ENCODE measurements around the gene SIRPD.

Gene SIRPD

GRCh38 chr20:1526896-1527295 lies 30.6 kb downstream of the SIRPD start:
- TF ChIP-seq ESRRG (CRISPR knock-in tag; IDR thresholded peaks at IDR 0.05) (no peak), ZNF8 (CRISPR knock-in tag; IDR thresholded peaks at IDR 0.05) (no peak), TCF4 (CRISPR knock-in tag; IDR thresholded peaks at IDR 0.05; ENCODE audit: borderline replicate concordance) (no peak), ISL1 (CRISPR knock-in tag; IDR thresholded peaks at IDR 0.05) (0 out of 2 replicates have a peak, but pooled peaks have one; percentile 12), POU6F1 (CRISPR knock-in tag; IDR thresholded peaks at IDR 0.05; ENCODE audit: borderline replicate concordance, low read depth) (no peak), PATZ1 (CRISPR knock-in tag; IDR thresholded peaks at IDR 0.05; ENCODE audit: borderline replicate concordance) (no peak), SNAI2 (CRISPR knock-in tag; IDR thresholded peaks at IDR 0.05) (no peak), ARNTL (CRISPR knock-in tag; IDR thresholded peaks at IDR 0.05; ENCODE audit: borderline replicate concordance, low read depth) (no peak), CSRNP3 (CRISPR knock-in tag; IDR thresholded peaks at IDR 0.05) (no peak)

GRCh38 chr20:1526310-1526709 lies 31.2 kb downstream of the SIRPD start:
- ATAC-seq, result no peak
- TF ChIP-seq ZFP30 (CRISPR knock-in tag; IDR thresholded peaks at IDR 0.05), result no peak
- TF ChIP-seq ZNF70 (CRISPR knock-in tag; IDR thresholded peaks at IDR 0.05), result no peak
- no peak for TF ChIP-seq ZFP3 (CRISPR knock-in tag; IDR thresholded peaks at IDR 0.05)
- no peak for TF ChIP-seq ZC3H10 (CRISPR knock-in tag; IDR thresholded peaks at IDR 0.05)
- no peak for TF ChIP-seq ARNTL (CRISPR knock-in tag; IDR thresholded peaks at IDR 0.05; ENCODE audit: borderline replicate concordance, low read depth)
- no peak for TF ChIP-seq GLIS3 (CRISPR knock-in tag; IDR thresholded peaks at IDR 0.05)
- TF ChIP-seq TSHZ2 (CRISPR knock-in tag; IDR thresholded peaks at IDR 0.05), result no peak
- TF ChIP-seq CSDC2 (CRISPR knock-in tag; IDR thresholded peaks at IDR 0.05), result no peak
- TF ChIP-seq CREB5 (CRISPR knock-in tag; IDR thresholded peaks at IDR 0.05; ENCODE audit: low read depth), result no peak
- TF ChIP-seq BACH2 (CRISPR knock-in tag; IDR thresholded peaks at IDR 0.05; ENCODE audit: borderline replicate concordance), result no peak

More at GRCh38 chr20:1526896-1527295, 30.6 kb downstream of the SIRPD start:
- ATAC-seq, result no peak

- TF ChIP-seq ZFP30 (CRISPR knock-in tag; IDR thresholded peaks at IDR 0.05), result no peak
- no peak for TF ChIP-seq GLIS3 (CRISPR knock-in tag; IDR thresholded peaks at IDR 0.05)
- no peak for TF ChIP-seq TSHZ2 (CRISPR knock-in tag; IDR thresholded peaks at IDR 0.05)
- TF ChIP-seq ESRRG (CRISPR knock-in tag; IDR thresholded peaks at IDR 0.05), result no peak
- TF ChIP-seq CREB5 (CRISPR knock-in tag; IDR thresholded peaks at IDR 0.05; ENCODE audit: low read depth), result no peak
- TF ChIP-seq SNAI2 (CRISPR knock-in tag; IDR thresholded peaks at IDR 0.05), result no peak
- TF ChIP-seq TCF4 (CRISPR knock-in tag; IDR thresholded peaks at IDR 0.05; ENCODE audit: borderline replicate concordance), result no peak
- no peak for TF ChIP-seq BACH2 (CRISPR knock-in tag; IDR thresholded peaks at IDR 0.05; ENCODE audit: borderline replicate concordance)
- TF ChIP-seq TOX (CRISPR knock-in tag; IDR thresholded peaks at IDR 0.05; ENCODE audit: borderline replicate concordance), result no peak
- no peak for TF ChIP-seq ARNTL (CRISPR knock-in tag; IDR thresholded peaks at IDR 0.05; ENCODE audit: borderline replicate concordance, low read depth)
- no peak for TF ChIP-seq OSR1 (CRISPR knock-in tag; IDR thresholded peaks at IDR 0.05)
- no peak for TF ChIP-seq ZC3H10 (CRISPR knock-in tag; IDR thresholded peaks at IDR 0.05)
These were observed 33.5 kb downstream of the SIRPD start for GRCh38 chr20:1524004-1524403.

More at GRCh38 chr20:1524004-1524403, 33.5 kb downstream of the SIRPD start:
- ATAC-seq, result no peak
